HG02938 (cell line): ENCODE measurements around the gene EGR4.
"Not testable (repeated sequence)": the region's sequence is repeated elsewhere in the genome, so short reads cannot be mapped to it uniquely, and the experiment has no call there.

Source experiments
- ATAC-seq: cut with Tn5 transposase; IDR thresholded peaks from one replicate; pipeline ENCODE4 v1.9.1; 2021; ENCODE audit warnings: mild to moderate bottlenecking, moderate library complexity; ENCODE audit not compliant: unreplicated experiment

The EGR4 gene

DNA sequence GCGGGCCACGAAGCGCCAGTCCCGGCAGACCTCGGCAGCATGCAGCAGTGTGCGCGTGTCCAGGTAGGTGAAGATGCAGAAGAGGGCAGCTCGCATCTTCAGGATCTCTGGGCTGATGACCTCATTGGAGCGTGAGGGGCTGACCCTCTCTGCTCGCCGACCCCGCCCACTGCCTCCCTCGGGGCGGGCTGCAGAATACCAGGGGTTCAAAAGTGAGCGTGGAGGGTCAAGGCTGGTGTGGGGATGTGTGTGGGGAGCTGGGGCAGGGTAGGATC is 29.1 kb downstream of the EGR4 start:
- ATAC-seq = no peak

DNA sequence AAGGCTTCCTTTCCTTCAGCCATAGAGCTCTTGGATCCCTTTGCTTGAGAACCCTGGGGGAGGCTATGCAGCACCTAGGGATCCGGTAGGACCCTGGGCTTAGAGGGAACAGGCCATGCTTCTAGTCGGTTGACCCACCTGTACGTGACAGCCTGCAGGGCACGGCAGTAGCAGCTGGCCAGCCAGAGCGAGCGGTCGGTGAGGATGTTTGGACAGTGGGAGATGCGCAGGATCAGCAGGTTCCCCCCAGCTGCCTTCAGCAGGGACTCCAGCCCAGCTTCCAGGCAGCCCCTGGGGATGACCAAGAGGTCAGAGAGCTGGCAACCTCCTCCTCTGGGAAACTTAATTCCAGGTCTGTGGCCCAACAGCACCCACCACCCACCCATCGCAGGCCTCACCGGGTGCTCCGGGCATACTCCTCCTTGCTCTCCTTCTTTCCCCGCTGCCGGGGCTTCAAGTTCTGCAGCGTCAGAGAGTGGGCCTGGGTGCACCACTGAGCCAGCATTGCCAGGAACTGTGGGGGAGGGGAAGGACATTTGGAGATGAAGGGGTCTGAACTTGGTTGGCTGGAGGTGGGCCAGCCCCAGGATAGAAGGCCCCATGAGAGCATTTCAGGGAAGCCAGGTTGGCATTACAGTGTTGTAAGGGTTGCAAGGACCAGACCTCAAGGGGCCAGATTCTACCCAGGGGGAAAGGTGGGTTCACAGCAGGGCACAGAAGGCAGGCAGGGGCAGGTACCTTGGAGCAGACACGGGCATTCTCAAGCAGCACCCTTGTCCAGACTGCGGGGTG is 29.6 kb downstream of the EGR4 start:
- no peak for ATAC-seq

- ATAC-seq = not testable (repeated sequence)
Measured at GRCh38 chr2:73262691-73263429, 30.5 kb downstream of the EGR4 start.

DNA sequence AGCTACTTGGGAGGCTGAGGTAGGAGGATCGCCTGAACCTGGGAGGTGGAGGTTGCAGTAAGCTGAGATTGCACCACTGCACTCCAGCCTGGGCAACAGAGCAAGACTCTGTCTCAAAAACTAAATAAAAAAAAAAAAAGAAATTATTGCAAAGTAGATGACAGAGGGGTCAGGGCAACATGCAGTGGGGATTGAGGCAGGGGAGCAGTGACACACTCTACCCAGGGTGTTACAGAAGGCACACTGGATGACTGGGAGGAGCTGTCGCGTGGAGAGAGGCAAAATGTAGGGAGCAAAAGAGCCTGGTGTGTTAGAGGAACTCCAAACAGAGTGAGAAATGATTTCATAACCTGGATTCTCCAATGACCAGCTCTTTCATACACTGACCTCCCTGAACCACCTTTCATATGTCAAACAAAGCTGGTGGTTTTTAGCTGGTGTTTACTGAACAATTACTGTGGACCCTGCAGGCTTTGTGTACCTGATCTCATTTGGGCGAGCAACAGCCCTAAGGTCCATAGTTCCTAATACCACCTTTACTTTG is 31.2 kb downstream of the EGR4 start:
- no peak for ATAC-seq

DNA sequence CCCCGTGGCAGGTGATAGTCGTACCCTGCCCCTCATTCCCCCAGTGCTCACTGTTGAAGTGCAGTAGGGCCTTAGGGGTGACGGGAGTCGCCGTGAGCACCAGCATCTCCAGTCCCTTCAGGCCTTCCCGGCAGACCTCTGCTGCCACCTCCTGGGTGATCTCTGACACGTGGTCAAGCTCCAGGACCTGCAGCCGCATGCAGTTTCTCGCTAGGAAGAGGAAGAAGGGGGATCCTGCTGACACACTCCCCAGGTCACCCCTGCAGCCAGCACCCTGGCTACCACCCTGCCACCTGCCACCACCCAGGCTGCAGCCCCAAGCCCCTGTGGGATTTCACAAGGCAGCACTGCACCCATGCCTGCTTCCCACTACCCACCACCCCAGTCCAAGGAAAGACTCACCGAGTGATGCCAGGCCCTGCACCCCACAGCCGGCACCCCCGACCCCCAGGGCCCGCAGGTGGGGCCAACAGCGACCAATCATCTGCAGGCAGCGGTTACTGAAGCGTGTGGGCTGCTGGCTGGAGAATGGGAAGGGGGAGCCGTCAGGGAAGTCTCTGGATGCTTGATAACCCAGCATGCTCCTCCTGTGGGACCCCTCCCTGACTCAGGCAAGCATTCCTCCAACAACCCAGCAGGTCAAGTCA is 32.9 kb downstream of the EGR4 start:
- ATAC-seq = no peak

GRCh38 chr2:73259704-73260337 is 33.5 kb downstream of the EGR4 start:
- no peak for ATAC-seq

- ATAC-seq = no peak
Measured at GRCh38 chr2:73259276-73259675, 34.1 kb downstream of the EGR4 start.

GRCh38 chr2:73258913-73259215 is 34.5 kb downstream of the EGR4 start:
- ATAC-seq = no peak

GRCh38 chr2:73258186-73258912 is 35.0 kb downstream of the EGR4 start:
- no peak for ATAC-seq

DNA sequence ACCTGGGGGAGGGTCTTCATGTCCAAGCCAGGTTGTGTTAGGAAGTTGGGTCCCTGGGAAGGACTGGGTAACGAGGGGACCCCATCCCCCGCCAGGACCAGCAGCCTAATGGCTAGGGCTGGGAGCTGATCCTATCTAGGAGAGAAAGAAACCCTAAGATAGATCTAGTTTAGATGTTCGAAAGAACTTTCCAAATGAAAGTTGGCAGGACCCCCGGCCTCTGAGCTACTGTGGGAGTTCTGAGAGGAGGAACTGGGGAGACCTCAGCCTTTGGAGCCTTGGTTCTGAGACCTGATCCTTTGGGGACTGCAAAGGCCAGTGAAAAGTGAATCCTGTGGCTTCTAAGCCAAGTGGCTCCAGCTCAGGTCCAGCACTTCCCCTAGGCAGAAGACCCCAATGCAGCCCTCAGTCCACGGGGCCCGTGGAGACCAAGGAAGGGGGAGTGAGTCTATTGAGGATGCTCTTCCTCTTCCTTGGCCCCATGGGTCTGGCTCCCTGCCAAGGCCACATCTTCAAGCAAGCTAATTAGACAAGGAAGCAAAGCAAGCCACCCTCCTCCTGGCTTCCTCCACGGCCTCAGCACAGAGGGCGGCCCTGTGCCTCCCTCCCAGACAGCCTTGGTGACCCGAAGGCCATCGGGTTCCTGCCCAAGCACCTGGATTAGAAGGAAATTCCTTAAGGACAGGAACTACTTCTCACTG is 35.8 kb downstream of the EGR4 start:
- ATAC-seq = no peak

DNA sequence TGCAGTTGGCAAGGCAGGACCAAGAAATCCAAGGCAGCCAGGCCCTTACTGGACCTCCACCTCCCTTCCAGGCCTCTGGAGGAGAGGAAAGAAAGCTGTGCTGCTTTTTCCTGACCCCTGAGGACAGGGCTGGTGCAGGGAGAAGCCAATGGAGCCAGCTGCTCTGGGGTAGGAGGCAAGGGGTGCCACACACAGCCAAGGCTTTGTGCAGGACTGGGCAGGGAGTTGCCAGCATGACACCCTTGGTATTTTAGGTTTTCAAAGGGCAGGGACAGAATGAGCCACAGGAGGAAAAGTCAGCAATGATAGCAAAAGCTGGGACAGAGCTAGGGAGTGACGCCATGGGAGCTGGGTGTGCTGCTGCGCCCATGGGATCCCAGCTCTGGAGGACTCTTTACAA is 36.3 kb downstream of the EGR4 start:
- no peak for ATAC-seq

GRCh38 chr2:73256618-73256922 is 36.8 kb downstream of the EGR4 start:
- no peak for ATAC-seq

- ATAC-seq = no peak
Measured at GRCh38 chr2:73255907-73256617, 37.3 kb downstream of the EGR4 start.

- no peak for ATAC-seq
Measured at GRCh38 chr2:73255007-73255644, 38.2 kb downstream of the EGR4 start.

DNA sequence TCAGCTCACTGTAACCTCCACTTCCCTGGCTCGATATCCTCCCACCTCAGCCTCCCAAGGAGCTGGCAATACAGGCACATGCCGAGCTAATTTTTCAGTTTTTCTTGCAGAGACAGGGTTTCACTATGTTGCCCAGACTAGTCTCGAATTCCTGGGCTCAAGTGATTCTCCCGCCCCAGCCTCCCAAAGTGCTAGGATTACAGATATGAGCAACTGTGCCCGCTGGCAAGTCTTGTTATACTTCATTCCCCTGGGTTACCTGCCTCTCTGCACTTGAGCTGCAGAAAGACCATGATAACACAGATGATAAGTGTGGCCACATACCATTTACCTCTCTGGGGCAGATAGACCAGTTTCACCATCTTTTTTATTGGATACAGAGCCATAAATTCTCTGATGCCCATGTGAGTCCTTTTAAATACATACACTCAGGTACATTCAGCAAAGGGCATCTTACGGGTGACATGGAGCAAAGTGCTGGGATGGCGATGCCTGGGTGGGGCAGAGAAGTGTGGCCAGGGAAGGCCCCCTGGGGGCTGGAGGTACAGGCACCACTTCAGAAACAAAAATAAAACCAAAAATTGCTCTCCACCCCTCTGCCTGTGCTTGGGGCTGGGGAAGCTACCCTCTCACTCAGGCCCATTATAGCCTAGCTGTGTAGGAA is 38.9 kb downstream of the EGR4 start:
- no peak for ATAC-seq

- no peak for ATAC-seq
Measured at GRCh38 chr2:73253901-73254300, 39.4 kb downstream of the EGR4 start.

DNA sequence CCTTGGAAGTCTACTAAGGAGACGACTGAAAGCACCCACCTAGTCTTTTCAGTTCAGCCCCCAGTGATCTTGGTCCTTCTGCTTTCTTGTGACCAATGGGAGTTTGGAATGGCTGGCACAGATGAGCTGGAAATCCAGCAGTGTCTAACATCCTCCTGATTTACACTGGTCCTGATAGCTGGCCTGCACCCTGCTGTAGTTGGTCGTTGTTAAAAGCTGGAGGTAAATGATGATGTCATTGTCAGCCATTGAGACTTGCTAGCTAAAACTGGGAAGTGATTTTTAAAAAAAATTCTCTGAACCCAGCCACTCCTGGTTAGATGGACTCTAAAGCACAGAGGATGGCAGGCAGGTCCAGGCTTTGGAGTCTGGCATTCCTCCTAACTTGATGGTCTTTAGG is 39.9 kb downstream of the EGR4 start:
- ATAC-seq = no peak

GRCh38 chr2:73252238-73253027 is 40.9 kb downstream of the EGR4 start:
- ATAC-seq = no peak
